ENCODE data around the gene FADS3. TPM values are rescaled to one million over a fixed set of nuclear protein-coding genes. Genes with fewer than 3 reads are reported as not detected.

Gene FADS3
- total and polyA plus RNA-seq, 9 of the 15 experiments (the other 6 are each of a cell fraction or from before 2014, with no cell fraction given) = 0.97 to 148 (median 92.7) TPM

GRCh38 chr11:61869708-61870451, 21.5 kb downstream of the FADS3 start (continued):
- TF ChIP-seq, protein P1, sequence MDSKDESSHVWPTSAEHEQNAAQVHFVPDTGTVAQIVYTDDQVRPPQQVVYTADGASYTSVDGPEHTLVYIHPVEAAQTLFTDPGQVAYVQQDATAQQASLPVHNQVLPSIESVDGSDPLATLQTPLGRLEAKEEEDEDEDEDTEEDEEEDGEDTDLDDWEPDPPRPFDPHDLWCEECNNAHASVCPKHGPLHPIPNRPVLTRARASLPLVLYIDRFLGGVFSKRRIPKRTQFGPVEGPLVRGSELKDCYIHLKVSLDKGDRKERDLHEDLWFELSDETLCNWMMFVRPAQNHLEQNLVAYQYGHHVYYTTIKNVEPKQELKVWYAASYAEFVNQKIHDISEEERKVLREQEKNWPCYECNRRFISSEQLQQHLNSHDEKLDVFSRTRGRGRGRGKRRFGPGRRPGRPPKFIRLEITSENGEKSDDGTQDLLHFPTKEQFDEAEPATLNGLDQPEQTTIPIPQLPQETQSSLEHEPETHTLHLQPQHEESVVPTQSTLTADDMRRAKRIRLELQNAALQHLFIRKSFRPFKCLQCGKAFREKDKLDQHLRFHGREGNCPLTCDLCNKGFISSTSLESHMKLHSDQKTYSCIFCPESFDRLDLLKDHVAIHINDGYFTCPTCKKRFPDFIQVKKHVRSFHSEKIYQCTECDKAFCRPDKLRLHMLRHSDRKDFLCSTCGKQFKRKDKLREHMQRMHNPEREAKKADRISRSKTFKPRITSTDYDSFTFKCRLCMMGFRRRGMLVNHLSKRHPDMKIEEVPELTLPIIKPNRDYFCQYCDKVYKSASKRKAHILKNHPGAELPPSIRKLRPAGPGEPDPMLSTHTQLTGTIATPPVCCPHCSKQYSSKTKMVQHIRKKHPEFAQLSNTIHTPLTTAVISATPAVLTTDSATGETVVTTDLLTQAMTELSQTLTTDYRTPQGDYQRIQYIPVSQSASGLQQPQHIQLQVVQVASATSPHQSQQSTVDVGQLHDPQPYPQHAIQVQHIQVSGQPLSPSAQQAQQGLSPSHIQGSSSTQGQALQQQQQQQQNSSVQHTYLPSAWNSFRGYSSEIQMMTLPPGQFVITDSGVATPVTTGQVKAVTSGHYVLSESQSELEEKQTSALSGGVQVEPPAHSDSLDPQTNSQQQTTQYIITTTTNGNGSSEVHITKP (IDR thresholded peaks at IDR 0.05; ENCODE audit: partially characterized antibody) = no peak
- TF ChIP-seq HINFP (tag; conservative IDR thresholded peaks at IDR 0.05; ENCODE audit: low read depth) (no peak), PHB2 (IDR thresholded peaks at IDR 0.05; ENCODE audit: low read depth) (peak; percentile 82; the same call in 1 of the 2 replicates), ZBTB1 (CRISPR knock-in tag; IDR thresholded peaks at IDR 0.05; ENCODE audit: borderline replicate concordance, low read depth) (no peak), ILK (tag; IDR thresholded peaks at IDR 0.05; ENCODE audit: borderline replicate concordance, low read depth) (no peak), ZNF561 (CRISPR knock-in tag; conservative IDR thresholded peaks at IDR 0.05) (no peak), ZNF41 (CRISPR knock-in tag; conservative IDR thresholded peaks at IDR 0.05) (peak; percentile 75; the same call in 1 of the 2 replicates), EHMT2 (IDR thresholded peaks at IDR 0.05) (no peak), CHCHD3 (CRISPR knock-in tag; IDR thresholded peaks at IDR 0.05) (no peak), GTF2B (IDR thresholded peaks at IDR 0.05; ENCODE audit: extremely low read depth, insufficient read length) (no peak), ZEB2 (IDR thresholded peaks at IDR 0.05) (no peak)

Measured in K562 (cell line).